ENCODE measurements around the gene HOXD4. TPM values are rescaled to one million over a fixed set of nuclear protein-coding genes. Genes with fewer than 3 reads are reported as not detected.
A peak's percentile ranks its signal among the peaks of the same experiment; 100 is the strongest.

The HOXD4 gene
- total RNA-seq, 2 experiments from 2014 or later, result not detected

DNA sequence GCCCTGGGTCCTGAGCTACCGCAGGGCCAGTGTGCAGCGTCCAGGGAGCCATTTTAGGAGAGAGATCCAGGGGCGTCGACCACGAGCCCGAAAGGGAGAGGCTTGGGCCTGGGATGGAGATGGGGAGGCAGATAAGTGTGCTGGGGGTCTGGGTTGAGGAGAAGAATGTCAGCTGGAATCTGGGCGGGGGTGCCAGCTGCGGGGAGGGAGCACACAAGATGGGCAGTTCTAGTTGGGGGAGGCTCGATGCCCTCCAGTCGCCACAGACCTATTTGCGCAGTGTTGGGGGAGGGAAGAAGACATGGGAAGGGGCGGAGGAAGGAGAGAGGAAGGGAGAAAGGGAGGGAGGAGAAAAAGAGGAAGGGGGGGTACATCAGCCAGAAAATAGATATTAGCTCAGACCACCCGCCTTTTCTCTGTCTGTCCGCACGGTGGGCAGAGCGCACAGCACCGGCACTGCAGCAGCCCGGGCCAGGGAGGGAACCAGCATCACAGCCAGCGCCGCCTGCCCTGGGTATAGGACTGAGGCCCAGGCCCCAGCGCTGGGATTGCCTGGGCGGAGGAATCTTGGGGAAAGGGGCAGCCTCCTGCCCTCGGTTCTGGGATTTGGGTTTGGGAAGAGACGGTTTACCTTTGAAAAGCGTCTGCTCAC lies 46.1 kb upstream of the HOXD4 start:
- Mint-ChIP-seq H3K27me3 (peaks cover 90% of the 10 kb centered on the region), H3K9me3 (no peaks in the 10 kb centered on the region), H3K4me1 (ENCODE audit: low read depth) (peaks cover 41% of the 10 kb centered on the region), H3K27ac (no peak overlapping the region), H3K36me3 (ENCODE audit: low read depth) (peaks cover 7% of the 10 kb centered on the region), H3K4me3 (no peak overlapping the region)
- intact Hi-C loops (cut with DNase I, micrococcal nuclease), result no loop called here
- H3K9me3 ChIP-seq (ENCODE audit: control insufficient read depth in 1 of 2, insufficient read depth in 1 of 2, low read length in 2 of 2), result peaks cover 3 to 58% of the 10 kb centered on the region in 2 experiments
- ATAC-seq (ENCODE audit: poor library complexity) (no peak), DNase-seq (peak in 1 of 14 experiments; percentile 25)
- peaks cover 87 to 93% of the 10 kb centered on the region in 2 experiments for H3K27me3 ChIP-seq (ENCODE audit: control insufficient read depth in 1 of 2, insufficient read depth in 2 of 2, low read length in 2 of 2)
- TF ChIP-seq, protein P1, sequence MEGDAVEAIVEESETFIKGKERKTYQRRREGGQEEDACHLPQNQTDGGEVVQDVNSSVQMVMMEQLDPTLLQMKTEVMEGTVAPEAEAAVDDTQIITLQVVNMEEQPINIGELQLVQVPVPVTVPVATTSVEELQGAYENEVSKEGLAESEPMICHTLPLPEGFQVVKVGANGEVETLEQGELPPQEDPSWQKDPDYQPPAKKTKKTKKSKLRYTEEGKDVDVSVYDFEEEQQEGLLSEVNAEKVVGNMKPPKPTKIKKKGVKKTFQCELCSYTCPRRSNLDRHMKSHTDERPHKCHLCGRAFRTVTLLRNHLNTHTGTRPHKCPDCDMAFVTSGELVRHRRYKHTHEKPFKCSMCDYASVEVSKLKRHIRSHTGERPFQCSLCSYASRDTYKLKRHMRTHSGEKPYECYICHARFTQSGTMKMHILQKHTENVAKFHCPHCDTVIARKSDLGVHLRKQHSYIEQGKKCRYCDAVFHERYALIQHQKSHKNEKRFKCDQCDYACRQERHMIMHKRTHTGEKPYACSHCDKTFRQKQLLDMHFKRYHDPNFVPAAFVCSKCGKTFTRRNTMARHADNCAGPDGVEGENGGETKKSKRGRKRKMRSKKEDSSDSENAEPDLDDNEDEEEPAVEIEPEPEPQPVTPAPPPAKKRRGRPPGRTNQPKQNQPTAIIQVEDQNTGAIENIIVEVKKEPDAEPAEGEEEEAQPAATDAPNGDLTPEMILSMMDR (IDR thresholded peaks at IDR 0.05), result no peak
- CTCF ChIA-PET, result no interaction called here
- no peak overlapping the region for H3K4me3 ChIP-seq (ENCODE audit: low read length)
- no peak overlapping the region for H3K27ac ChIP-seq (ENCODE audit: low read depth in 1 of 2, low read length in 2 of 2)
- H3K36me3 ChIP-seq (ENCODE audit: insufficient read depth, low read length), result no peaks in the 10 kb centered on the region
- H3K4me1 ChIP-seq (ENCODE audit: insufficient read depth, low read length), result peaks cover 33% of the 10 kb centered on the region
- POLR2A ChIA-PET, result no interaction called here

DNA sequence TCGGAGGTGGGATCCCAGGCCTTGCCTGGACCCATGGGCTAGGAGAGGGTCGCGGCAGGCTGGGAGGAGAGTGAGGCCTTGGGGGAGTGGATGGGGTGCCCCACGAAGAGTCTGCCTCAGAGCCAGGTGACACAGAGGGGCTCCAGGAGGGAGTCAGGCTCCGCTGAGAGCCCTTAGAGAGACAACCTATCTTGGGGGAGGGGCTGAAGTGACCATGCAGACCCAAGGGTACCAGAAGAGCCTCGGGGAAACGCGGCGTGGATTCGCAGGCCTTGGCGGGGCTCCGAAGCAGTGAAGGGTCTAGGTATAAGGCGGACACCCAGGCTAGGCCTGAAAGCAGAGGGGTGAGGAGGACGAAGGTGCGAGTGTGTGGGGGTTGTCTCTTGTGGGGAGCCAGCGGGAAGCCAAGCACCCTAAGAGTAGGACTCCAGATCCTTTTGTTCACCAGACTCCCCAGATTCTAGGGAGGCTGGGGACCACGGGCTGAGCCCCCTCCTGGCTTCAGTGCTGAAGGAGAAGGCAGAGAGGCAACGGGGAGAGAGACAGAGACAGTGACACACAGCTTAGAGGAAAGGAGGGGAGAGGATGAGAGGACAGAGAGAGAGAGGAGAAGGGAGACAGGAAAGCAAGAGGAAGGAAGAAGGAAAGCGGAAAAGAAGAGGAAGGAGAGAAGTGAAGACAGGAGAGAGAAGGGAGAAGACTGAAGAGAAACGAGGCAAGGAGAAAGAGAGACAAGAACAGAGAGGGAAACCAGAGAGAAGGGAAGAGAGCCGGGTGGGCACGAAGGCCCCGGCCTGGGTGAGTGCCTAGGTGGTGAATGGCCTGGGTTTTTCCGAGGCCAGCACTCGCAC lies 45.4 kb upstream of the HOXD4 start:
- ATAC-seq (ENCODE audit: poor library complexity) (no peak), DNase-seq (peak in 1 of 14 experiments; percentile 25)
- H3K27me3 Mint-ChIP-seq, result peaks cover 90% of the 10 kb centered on the region
- H3K4me1 Mint-ChIP-seq (ENCODE audit: low read depth), result peaks cover 41% of the 10 kb centered on the region
- Histone ChIP-seq H3K36me3 (ENCODE audit: insufficient read depth, low read length) (no peaks in the 10 kb centered on the region), H3K27me3 (ENCODE audit: control insufficient read depth in 1 of 2, insufficient read depth in 2 of 2, low read length in 2 of 2) (peaks cover 87 to 93% of the 10 kb centered on the region in 2 experiments), H3K4me1 (ENCODE audit: insufficient read depth, low read length) (peaks cover 31% of the 10 kb centered on the region), H3K27ac (ENCODE audit: low read depth in 1 of 2, low read length in 2 of 2) (no peak overlapping the region), H3K9me3 (ENCODE audit: control insufficient read depth in 1 of 2, insufficient read depth in 1 of 2, low read length in 2 of 2) (peaks cover 3 to 51% of the 10 kb centered on the region in 2 experiments), H3K4me3 (ENCODE audit: low read length) (no peak overlapping the region)
- H3K4me3 Mint-ChIP-seq, result peak overlapping the region; percentile 85
- ChIA-PET POLR2A (no interaction called here), CTCF (no interaction called here)
- peak overlapping the region; percentile 43 for H3K27ac Mint-ChIP-seq
- H3K9me3 Mint-ChIP-seq, result no peaks in the 10 kb centered on the region
- TF ChIP-seq, protein P1 (IDR thresholded peaks at IDR 0.05), result no peak
- intact Hi-C loops (cut with DNase I, micrococcal nuclease), result no loop called here
- peaks cover 7% of the 10 kb centered on the region for H3K36me3 Mint-ChIP-seq (ENCODE audit: low read depth)

DNA sequence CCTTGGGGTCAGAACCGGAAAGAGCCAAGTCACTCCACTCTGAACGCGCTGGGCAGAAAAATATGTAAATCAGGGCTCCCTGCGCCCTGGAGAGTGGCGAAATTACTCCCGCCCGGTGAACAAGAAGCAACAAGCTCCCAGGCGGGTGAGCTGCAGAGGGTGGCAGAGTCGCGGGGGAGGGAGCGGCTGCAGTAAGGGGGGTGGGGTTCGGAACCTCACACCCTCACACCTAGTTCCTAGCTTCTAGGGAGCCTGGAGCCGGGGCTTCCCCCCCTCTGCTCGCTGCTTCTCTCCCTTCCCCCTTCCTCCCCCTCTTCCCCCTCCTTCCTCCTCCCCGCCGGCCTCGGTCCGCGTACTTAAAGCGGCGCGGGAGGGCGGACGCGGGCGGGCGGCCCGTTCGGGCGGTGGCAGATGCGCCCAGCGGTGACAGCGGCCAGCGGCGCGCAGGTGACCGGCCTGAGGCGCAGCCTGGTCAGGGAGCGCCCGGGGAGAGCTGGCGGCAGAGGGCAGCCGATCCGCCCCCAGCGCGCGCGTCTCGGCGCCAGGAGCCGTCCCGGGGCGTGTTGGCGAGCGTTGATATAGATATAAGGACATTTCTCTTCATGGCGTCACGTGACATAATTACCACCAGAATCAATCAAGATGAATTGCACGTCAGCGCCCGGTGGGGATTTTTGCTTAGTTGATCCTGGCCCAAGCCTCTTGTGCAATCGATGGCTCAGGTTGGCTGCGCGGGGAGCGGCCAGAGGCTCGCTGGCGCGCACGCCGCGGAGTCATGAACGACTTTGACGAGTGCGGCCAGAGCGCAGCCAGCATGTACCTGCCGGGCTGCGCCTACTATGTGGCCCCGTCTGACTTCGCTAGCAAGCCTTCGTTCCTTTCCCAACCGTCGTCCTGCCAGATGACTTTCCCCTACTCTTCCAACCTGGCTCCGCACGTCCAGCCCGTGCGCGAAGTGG lies 44.5 kb upstream of the HOXD4 start, which contains the start of gene HOXD11:
TSS of gene HOXD11 (plus strand) at position 700 of the 959 bp plus-strand sequence. CDS start at position 776, 76 bp downstream.
- TF ChIP-seq, protein P1 (IDR thresholded peaks at IDR 0.05), result no peak
- CTCF ChIA-PET, result no interaction called here
- peak within 1 kb of the TSS; percentile 43 for H3K27ac Mint-ChIP-seq

More for the DNA sequence above, 44.5 kb upstream of the HOXD4 start, which contains the start of gene HOXD11:
- H3K27ac ChIP-seq (ENCODE audit: low read depth in 1 of 2, low read length in 2 of 2), result no peak within 1 kb of the TSS
- DNase-seq, result peak in 3 of 14 experiments; percentile 15 to 44 (median 30)
- POLR2A ChIA-PET, result no interaction called here
- Mint-ChIP-seq H3K4me3 (peak within 1 kb of the TSS; percentile 85), H3K9me3 (no peaks in the 10 kb centered on the region), H3K36me3 (ENCODE audit: low read depth) (peaks cover 7% of the 10 kb centered on the region), H3K27me3 (peaks cover 90% of the 10 kb centered on the region), H3K4me1 (ENCODE audit: low read depth) (peaks cover 41% of the 10 kb centered on the region)
- intact Hi-C loops (cut with DNase I, micrococcal nuclease), result no loop called here
- H3K4me1 ChIP-seq (ENCODE audit: insufficient read depth, low read length), result peaks cover 35% of the 10 kb centered on the region
- H3K36me3 ChIP-seq (ENCODE audit: insufficient read depth, low read length), result no peaks in the 10 kb centered on the region
- H3K27me3 ChIP-seq (ENCODE audit: control insufficient read depth in 1 of 2, insufficient read depth in 2 of 2, low read length in 2 of 2), result peaks cover 87 to 93% of the 10 kb centered on the region in 2 experiments
- ATAC-seq (ENCODE audit: poor library complexity), result no peak
- no peak within 1 kb of the TSS for H3K4me3 ChIP-seq (ENCODE audit: low read length)
- H3K9me3 ChIP-seq (ENCODE audit: control insufficient read depth in 1 of 2, insufficient read depth in 1 of 2, low read length in 2 of 2), result peaks cover 3 to 57% of the 10 kb centered on the region in 2 experiments
